Right renal cortex interstitium (tissue), 3 donors: ENCODE measurements around the gene CENPF. TPM values are rescaled to one million over a fixed set of nuclear protein-coding genes. Genes with fewer than 3 reads are reported as not detected.
A peak's percentile ranks its signal among the peaks of the same experiment; 100 is the strongest.
"Not testable (repeated sequence)": the region's sequence is repeated elsewhere in the genome, so short reads cannot be mapped to it uniquely, and the experiment has no call there.

Source experiments
- DNase-seq, 3 donors: peaks; one replicate each; pipeline ENCODE4 v3.0.0-alpha.2; 2013; ENCODE audit warnings: low read depth in 3 of 3, low spot score in 2 of 3
- polyA plus RNA-seq, 3 donors: library from polyadenylated mRNA; unstranded; fragments of 120-200 nt; gene quantifications; one replicate each; pipeline ENCODE4 v1.2.1, GENCODE V29; 2013; ENCODE audit not compliant: insufficient read length in 3 of 3

CENPF gene
- 100 to 1,000 TPM in 1 of 3 donors, 10 to 100 TPM in 2; 92.2 to 119 (median 98.8) TPM for polyA plus RNA-seq

GRCh38 chr1:214602764-214603657 lies at the start of gene CENPF:
Gene CENPF, plus strand, starts transcription at chr1:214603195. Its CDS starts 10,560 bp downstream, at chr1:214613755.
- peak; percentile 94 to 96 (median 95) for DNase-seq

- peak in 1 of 3 donors; percentile 77 for DNase-seq
Measured at GRCh38 chr1:214557952-214558735, 44.9 kb upstream of the CENPF start.

GRCh38 chr1:214563881-214564280 lies 39.1 kb upstream of the CENPF start:
- DNase-seq: no peak

- no peak for DNase-seq
Measured at GRCh38 chr1:214565310-214565709, 37.7 kb upstream of the CENPF start.

- DNase-seq: no peak
Measured at GRCh38 chr1:214566158-214567104, 36.6 kb upstream of the CENPF start.

GRCh38 chr1:214567481-214567980 lies 35.5 kb upstream of the CENPF start:
- no peak for DNase-seq

- DNase-seq: no peak
Measured at GRCh38 chr1:214568328-214568727, 34.7 kb upstream of the CENPF start.

- DNase-seq: no peak
Measured at GRCh38 chr1:214569357-214570004, 33.5 kb upstream of the CENPF start.

GRCh38 chr1:214570442-214570841 lies 32.6 kb upstream of the CENPF start:
- no peak for DNase-seq

- DNase-seq: no peak
Measured at GRCh38 chr1:214571281-214571680, 31.7 kb upstream of the CENPF start.

GRCh38 chr1:214573386-214574318 lies 29.3 kb upstream of the CENPF start:
- no peak for DNase-seq

GRCh38 chr1:214574598-214575411 lies 28.2 kb upstream of the CENPF start:
- no peak for DNase-seq

- not testable (repeated sequence) for DNase-seq
Measured at GRCh38 chr1:214576120-214576519, 26.9 kb upstream of the CENPF start.

- no peak for DNase-seq
Measured at GRCh38 chr1:214579183-214579582, 23.8 kb upstream of the CENPF start.

- no peak for DNase-seq
Measured at GRCh38 chr1:214581785-214582184, 21.2 kb upstream of the CENPF start.

GRCh38 chr1:214582289-214582891 lies 20.6 kb upstream of the CENPF start:
- DNase-seq: no peak

- no peak for DNase-seq
Measured at GRCh38 chr1:214583113-214583512, 19.9 kb upstream of the CENPF start.
